Subcutaneous adipose tissue (tissue), 4 donors: Measurements from ENCODE around the gene INPP5A. TPM values are rescaled to one million over a fixed set of nuclear protein-coding genes. Genes with fewer than 3 reads are reported as not detected.

ENCODE experiments used
- total RNA-seq, 4 donors: library from RNA; depleted of rRNA; stranded (reverse); fragments of >200 nt; gene quantifications; one replicate each; pipeline ENCODE4 v1.1.0, GENCODE V29; 2016
- TF ChIP-seq, protein P1 (sequence below): fragments of 450-650 bp; IDR thresholded peaks from one replicate; pipeline ENCODE4 v1.5.1; 2016; ENCODE audit warnings: low read depth, mild to moderate bottlenecking, control low read depth, antibody characterized with exemption, moderate library complexity

The INPP5A gene
- total RNA-seq, 4 donors from 2014 or later = 23.1 to 34.1 (median 31.6) TPM

GRCh38 chr10:132735923-132736391 lies 198.4 kb downstream of the INPP5A start:
- TF ChIP-seq, protein P1, sequence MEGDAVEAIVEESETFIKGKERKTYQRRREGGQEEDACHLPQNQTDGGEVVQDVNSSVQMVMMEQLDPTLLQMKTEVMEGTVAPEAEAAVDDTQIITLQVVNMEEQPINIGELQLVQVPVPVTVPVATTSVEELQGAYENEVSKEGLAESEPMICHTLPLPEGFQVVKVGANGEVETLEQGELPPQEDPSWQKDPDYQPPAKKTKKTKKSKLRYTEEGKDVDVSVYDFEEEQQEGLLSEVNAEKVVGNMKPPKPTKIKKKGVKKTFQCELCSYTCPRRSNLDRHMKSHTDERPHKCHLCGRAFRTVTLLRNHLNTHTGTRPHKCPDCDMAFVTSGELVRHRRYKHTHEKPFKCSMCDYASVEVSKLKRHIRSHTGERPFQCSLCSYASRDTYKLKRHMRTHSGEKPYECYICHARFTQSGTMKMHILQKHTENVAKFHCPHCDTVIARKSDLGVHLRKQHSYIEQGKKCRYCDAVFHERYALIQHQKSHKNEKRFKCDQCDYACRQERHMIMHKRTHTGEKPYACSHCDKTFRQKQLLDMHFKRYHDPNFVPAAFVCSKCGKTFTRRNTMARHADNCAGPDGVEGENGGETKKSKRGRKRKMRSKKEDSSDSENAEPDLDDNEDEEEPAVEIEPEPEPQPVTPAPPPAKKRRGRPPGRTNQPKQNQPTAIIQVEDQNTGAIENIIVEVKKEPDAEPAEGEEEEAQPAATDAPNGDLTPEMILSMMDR = no peak

- TF ChIP-seq, protein P1 = no peak
Observed at GRCh38 chr10:132737390-132738048, 199.9 kb downstream of the INPP5A start.

DNA sequence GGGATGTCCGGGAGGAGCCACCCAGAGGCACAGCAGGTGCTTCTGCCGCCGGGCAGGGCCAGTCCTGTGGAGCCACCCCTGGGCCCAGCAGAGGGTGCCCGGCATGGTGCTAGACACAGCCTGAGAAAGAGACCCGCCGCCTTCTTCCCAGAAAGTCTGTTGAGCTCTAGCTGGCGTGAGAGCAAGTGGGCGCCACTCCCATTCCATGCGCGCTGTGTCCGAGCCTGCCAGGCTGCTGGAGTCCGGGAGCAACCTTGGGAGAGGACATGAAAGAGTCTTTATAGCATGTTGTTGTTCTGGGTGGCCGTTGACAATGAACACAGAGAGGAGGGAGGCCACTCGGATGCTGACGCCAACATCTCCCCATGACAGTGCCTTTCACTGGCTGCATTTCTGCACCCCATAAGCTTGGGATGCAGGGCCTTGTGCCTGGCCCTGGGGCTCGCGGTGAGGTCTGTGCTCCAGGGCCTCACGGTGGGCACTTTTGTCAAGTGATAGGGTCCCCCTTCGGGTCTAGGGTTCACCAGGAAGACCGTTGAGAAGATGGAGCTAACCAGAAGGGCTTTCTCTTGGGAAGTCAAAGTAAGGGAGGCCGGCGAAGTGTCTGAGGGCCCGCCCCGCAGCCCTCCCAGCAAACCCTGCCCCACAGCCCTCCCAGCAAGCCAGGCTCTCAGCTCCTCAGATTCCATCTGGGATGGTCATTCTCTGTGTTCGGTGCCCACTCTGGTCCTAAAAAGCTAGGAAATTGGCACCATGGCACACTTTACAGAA lies 201.1 kb downstream of the INPP5A start:
- TF ChIP-seq, protein P1 = no peak

DNA sequence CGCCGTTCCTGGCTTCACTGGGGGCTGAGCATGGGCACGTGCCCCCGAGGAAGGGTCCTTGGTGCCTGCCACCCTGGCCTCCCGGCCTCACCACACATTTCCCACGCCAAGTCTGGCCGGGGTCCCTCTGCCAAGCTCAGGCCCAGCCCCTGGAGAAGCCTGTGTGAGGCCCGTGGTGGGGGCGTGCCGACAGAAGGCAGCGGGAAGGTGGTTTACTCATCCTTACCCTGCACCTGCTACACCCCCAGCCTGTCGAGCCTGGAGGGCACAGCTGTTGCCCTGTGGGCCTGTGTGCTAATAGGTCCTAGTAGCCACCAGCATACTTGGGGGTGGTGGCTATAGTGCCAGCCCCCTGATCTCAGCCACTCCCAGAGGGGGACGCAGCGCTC lies 201.6 kb downstream of the INPP5A start:
- TF ChIP-seq, protein P1 = no peak

DNA sequence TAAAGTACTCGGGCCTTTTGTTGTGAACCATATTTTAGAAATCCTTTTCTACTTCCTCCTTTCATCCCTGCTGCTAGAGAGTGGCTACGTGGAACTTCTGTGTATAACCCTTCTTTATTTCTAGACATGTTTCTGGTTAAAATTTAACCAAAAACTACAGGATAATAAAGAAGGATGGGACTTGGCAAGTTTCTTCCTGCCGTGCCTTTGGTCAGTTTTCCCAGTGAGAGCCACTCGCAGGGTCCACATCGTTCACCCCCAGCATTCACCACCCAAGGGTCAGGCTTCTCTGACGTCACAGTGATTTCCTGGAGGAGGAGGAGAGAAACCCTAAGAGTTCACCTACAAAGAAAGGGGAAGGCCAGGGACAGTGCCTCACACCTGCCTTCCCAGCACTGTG lies 203.0 kb downstream of the INPP5A start:
- TF ChIP-seq, protein P1 = no peak

DNA sequence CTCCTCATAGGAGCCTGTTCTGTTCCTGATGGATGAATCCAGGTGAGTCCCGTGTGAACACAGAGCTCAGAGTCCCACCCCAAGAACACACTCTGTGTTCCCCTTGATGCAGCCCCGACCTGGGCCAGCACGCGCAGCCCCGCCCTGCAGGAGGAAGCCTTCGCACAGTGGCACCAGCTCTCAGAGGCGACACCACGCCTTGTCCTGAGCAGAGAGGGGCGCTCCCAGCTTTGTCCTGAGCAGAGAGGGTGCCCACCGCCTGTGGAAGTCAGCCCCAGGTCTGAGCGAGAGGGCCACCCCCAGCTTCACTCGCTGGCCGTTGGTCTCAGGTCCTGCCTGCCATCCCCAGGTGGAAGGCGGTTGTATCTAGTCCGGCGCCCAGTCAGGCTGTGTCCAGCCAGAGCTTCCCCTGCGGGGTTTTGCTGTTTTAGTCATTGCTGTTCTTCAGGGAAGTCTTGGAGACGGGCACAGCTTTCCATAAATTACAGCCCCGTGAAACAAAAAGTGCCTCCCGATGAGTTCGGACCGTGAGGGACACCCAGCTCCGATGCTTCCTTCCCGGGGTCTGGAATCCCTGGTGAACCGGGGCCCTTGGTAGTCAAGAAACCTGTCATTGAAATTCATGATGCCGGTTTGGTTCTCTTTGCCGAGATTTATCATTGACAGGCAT lies 204.7 kb downstream of the INPP5A start:
- TF ChIP-seq, protein P1 = no peak

DNA sequence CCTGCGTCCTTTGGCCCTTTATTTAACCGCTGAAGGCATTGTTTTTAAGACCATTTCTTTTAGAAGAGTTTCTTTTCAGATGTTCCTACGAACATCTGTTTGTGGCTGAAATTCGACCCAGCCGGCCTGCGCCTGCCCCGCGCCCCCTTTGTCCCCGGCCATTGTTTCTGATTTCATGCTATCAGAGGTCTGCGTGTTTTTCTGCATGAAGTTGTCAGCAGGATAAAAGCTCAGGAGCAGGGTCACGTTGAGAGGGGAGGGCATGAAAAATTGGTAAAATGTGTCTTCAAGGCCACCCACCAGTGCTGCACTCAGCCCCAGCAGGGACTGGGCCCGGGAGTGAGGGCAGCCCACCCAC lies 205.2 kb downstream of the INPP5A start:
- TF ChIP-seq, protein P1 = no peak
